DMS114 treated with DMSO at 0.1 percent for 48 hours (cell line): ENCODE measurements around the gene ZMYND8.
"Not testable (repeated sequence)": the region's sequence is repeated elsewhere in the genome, so short reads cannot be mapped to it uniquely, and the experiment has no call there.

Experiments
- DNase-seq: peaks from one replicate; lab custom pipeline; 2025; ENCODE audit not compliant: unreplicated experiment; lab: John Stamatoyannopoulos, UW

ZMYND8 gene

GRCh38 chr20:47187450-47188195, 168.9 kb downstream of the ZMYND8 start:
- DNase-seq, result no peak

GRCh38 chr20:47183367-47183766, 173.1 kb downstream of the ZMYND8 start:
- no peak for DNase-seq

- DNase-seq, result no peak
Observed at GRCh38 chr20:47181056-47181862, 175.2 kb downstream of the ZMYND8 start.

GRCh38 chr20:47179267-47179666, 177.2 kb downstream of the ZMYND8 start:
- DNase-seq, result no peak

GRCh38 chr20:47178851-47179250, 177.6 kb downstream of the ZMYND8 start:
- DNase-seq, result no peak

- DNase-seq, result no peak
Observed at GRCh38 chr20:47178277-47178676, 178.2 kb downstream of the ZMYND8 start.

GRCh38 chr20:47176217-47176616, 180.3 kb downstream of the ZMYND8 start:
- DNase-seq, result not testable (repeated sequence)

GRCh38 chr20:47175493-47175892, 181.0 kb downstream of the ZMYND8 start:
- no peak for DNase-seq

GRCh38 chr20:47174456-47175243, 181.8 kb downstream of the ZMYND8 start:
- no peak for DNase-seq

- no peak for DNase-seq
Observed at GRCh38 chr20:47173596-47174216, 182.8 kb downstream of the ZMYND8 start.

- DNase-seq, result no peak
Observed at GRCh38 chr20:47172579-47172978, 183.9 kb downstream of the ZMYND8 start.

GRCh38 chr20:47167846-47168245, 188.7 kb downstream of the ZMYND8 start:
- no peak for DNase-seq

- DNase-seq, result no peak
Observed at GRCh38 chr20:47165376-47165865, 191.1 kb downstream of the ZMYND8 start.

- no peak for DNase-seq
Observed at GRCh38 chr20:47164140-47164539, 192.4 kb downstream of the ZMYND8 start.

GRCh38 chr20:47161411-47161810, 195.1 kb downstream of the ZMYND8 start:
- DNase-seq, result no peak

GRCh38 chr20:47160992-47161391, 195.5 kb downstream of the ZMYND8 start:
- DNase-seq, result no peak

GRCh38 chr20:47160240-47160639, 196.3 kb downstream of the ZMYND8 start:
- DNase-seq, result no peak
